ENCODE data around the gene CD160.
"Not testable (repeated sequence)": the region's sequence is repeated elsewhere in the genome, so short reads cannot be mapped to it uniquely, and the experiment has no call there.

Gene CD160

DNA sequence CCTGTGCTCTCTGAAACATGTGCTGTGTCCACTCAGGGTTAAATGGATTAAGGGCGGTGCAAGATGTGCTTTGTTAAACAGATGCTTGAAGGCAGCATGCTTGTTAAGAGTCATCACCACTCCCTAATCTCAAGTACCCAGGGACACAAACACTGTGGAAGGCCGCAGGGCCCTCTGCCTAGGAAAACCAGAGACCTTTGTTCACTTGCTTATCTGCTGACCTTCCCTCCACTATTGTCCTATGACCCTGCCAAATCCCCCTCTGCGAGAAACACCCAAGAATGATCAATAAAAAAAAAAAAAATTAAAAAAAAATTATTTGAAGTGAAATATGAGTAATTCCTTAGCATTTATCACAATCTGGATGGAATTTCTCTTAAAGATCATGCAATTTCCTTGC, 45.8 kb downstream of the CD160 start:
- H3K9me3 ChIP-seq (ENCODE audit: control insufficient read depth, insufficient read depth, low read depth, low read length); H3K4me3 ChIP-seq (ENCODE audit: low read depth, low read length); H3K27ac ChIP-seq (ENCODE audit: extremely low read depth, low read depth, low read length); POLR2A ChIA-PET; H3K4me1 ChIP-seq (ENCODE audit: control insufficient read depth, insufficient read depth, low read length): not testable (repeated sequence)
- peak; percentile 61 for TF ChIP-seq KLF1 (tag by site-specific recombination; IDR thresholded peaks at IDR 0.05)
- CTCF ChIA-PET = interaction anchor here (0.7 kb wide), 1 partner anchor 45 kb away, joined by 3 read pairs; no protein-coding TSS in a partner anchor
- peaks cover 0 to 16% of the 10 kb centered on the region in 2 experiments; a peak in 2 of 3 replicates for H3K36me3 ChIP-seq (ENCODE audit: control insufficient read depth in 2 of 2, insufficient read depth in 1 of 2, low read length in 2 of 2)

DNA sequence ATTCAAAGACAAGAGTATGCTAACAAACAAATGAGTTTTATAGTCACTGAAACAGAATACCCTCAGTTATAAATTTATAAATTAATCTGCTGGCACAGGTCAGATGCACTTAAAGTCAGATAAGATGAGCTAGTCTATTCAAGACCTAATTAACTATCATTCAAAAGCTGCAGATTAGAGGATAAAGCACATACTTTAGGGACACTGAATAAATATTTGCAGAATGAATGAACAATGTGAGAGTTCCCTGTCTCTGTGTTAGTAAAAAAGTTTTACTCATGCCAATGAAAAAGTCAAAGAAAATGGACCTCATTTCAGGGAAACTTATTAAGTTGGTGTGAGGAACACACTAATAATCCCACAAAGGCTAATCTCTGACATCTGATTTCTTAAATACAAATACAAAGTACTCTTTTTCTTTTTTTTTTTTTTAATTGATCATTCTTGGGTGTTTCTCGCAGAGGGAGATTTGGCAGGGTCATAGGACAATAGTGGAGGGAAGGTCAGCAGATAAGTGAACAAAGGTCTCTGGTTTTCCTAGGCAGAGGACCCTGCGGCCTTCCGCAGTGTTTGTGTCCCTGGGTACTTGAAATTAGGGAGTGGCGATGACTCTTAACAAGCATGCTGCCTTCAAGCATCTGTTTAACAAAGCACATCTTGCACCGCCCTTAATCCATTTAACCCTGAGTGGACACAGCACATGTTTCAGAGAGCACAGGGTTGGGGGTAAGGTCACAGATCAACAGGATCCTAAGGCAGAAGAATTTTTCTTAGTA, 46.5 kb downstream of the CD160 start:
- H3K9me3 ChIP-seq (ENCODE audit: control insufficient read depth, insufficient read depth, low read depth, low read length); H3K4me1 ChIP-seq (ENCODE audit: control insufficient read depth, insufficient read depth, low read length); H3K4me3 ChIP-seq (ENCODE audit: low read depth, low read length); H3K27ac ChIP-seq (ENCODE audit: extremely low read depth, low read depth, low read length); POLR2A ChIA-PET: not testable (repeated sequence)
- CTCF ChIA-PET = interaction anchor here (0.7 kb wide), 1 partner anchor 45 kb away, joined by 3 read pairs; no protein-coding TSS in a partner anchor
- H3K36me3 ChIP-seq (ENCODE audit: control insufficient read depth in 2 of 2, insufficient read depth in 1 of 2, low read length in 2 of 2) = peaks cover 0 to 16% of the 10 kb centered on the region in 2 experiments; a peak in 2 of 3 replicates
- TF ChIP-seq KLF1 (tag by site-specific recombination; IDR thresholded peaks at IDR 0.05) = peak; percentile 19; the same call in 1 of the 2 replicates

DNA sequence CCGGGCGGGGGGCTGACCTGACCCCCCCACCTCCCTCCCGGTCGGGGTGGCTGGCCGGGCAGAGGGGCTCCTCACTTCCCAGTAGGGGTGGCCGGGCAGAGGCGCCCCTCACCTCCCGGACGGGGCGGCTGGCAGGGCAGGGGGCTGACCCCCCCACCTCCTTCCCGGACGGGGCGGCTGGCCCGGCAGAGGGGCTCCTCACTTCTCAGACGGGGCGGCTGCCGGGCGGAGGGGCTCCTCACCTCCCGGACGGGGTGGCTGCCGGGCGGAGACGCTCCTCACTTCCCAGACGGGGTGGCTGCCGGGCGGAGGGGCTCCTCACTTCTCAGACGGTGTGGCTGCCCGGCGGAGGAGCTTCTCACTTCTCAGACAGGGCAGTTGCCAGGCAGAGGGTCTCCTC, 47.6 kb downstream of the CD160 start:
- H3K27ac ChIP-seq (ENCODE audit: extremely low read depth, low read depth, low read length); POLR2A ChIA-PET; H3K9me3 ChIP-seq (ENCODE audit: control insufficient read depth, insufficient read depth, low read depth, low read length); CTCF ChIA-PET; H3K4me3 ChIP-seq (ENCODE audit: low read depth, low read length); H3K4me1 ChIP-seq (ENCODE audit: control insufficient read depth, insufficient read depth, low read length): not testable (repeated sequence)
- peaks cover 0 to 20% of the 10 kb centered on the region in 2 experiments; a peak in 2 of 3 replicates for H3K36me3 ChIP-seq (ENCODE audit: control insufficient read depth in 2 of 2, insufficient read depth in 1 of 2, low read length in 2 of 2)

DNA sequence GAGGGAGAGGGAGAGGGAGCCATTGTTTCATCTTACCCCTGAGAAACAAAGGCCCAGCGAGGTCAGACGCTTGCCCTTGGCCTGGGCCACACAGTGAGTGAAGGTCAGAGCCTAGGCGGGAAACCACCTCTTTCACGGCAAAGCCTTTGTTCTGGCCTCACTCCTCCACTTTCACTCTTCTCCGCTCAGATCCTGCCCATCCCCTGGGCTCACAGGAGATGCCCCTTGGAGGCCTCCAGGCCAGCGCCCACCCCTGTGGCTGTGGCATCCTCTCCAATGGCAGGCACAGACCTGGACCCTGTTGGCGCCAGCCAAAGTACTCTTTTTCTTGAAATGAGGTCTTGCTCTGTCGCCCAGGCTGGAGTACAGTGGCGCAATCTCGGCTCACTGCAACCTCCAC, 48.7 kb downstream of the CD160 start:
- peaks cover 0 to 12% of the 10 kb centered on the region in 2 experiments; a peak in 2 of 3 replicates for H3K36me3 ChIP-seq (ENCODE audit: control insufficient read depth in 2 of 2, insufficient read depth in 1 of 2, low read length in 2 of 2)
- POLR2A ChIA-PET, CTCF ChIA-PET: not testable (repeated sequence)

DNA sequence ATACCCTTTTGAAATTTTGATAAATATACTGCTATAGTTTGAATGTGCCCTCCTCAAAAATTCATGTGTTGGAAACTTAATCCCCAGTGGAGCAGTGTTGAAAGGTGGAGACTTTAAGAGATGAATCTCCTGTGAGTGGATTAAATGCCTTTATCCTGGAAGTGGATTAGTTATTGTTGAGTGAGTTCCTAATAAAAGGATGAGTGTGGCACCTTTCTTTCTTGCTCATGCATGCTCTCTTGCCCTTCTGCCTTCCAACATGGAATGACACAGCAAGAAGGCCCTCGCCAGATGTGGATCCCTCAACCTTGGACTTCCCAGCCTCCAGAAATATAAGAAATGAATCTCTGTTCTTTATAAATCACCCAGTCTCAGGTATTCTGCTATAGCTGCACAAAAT, 51.8 kb downstream of the CD160 start:
- ChIA-PET POLR2A (no interaction called here), CTCF (interaction anchor here (0.7 to 1.0 kb wide), 2 partner anchors 24 to 50 kb away, joined by 3 to 4 read pairs; no protein-coding TSS in a partner anchor)
- Histone ChIP-seq H3K4me1 (ENCODE audit: control insufficient read depth, insufficient read depth, low read length) (no peaks in the 10 kb centered on the region), H3K27ac (ENCODE audit: extremely low read depth, low read depth, low read length) (no peak overlapping the region), H3K4me3 (ENCODE audit: low read depth, low read length) (no peak overlapping the region), H3K9me3 (ENCODE audit: control insufficient read depth, insufficient read depth, low read depth, low read length) (no peaks in the 10 kb centered on the region), H3K36me3 (ENCODE audit: control insufficient read depth in 2 of 2, insufficient read depth in 1 of 2, low read length in 2 of 2) (peaks cover 0 to 15% of the 10 kb centered on the region in 2 experiments; a peak in 2 of 3 replicates)
- TF ChIP-seq ZNF830 (tag by site-specific recombination; IDR thresholded peaks at IDR 0.05; ENCODE audit: low read depth) (no peak), ZEB2 (tag by site-specific recombination; IDR thresholded peaks at IDR 0.05) (no peak), HOXA7 (CRISPR knock-in tag; IDR thresholded peaks at IDR 0.05; ENCODE audit: borderline replicate concordance) (no peak), ZNF629 (tag by site-specific recombination; IDR thresholded peaks at IDR 0.05) (no peak), KLF8 (tag by site-specific recombination; IDR thresholded peaks at IDR 0.05) (no peak), ZFHX2 (tag by site-specific recombination; conservative IDR thresholded peaks at IDR 0.05) (no peak), SP3 (tag by site-specific recombination; IDR thresholded peaks at IDR 0.05) (no peak), ZSCAN23 (tag by site-specific recombination; IDR thresholded peaks at IDR 0.05) (no peak), ZNF121 (tag by site-specific recombination; IDR thresholded peaks at IDR 0.05) (no peak), GLI2 (tag by site-specific recombination; IDR thresholded peaks at IDR 0.05; ENCODE audit: borderline replicate concordance, low read depth) (no peak), ZNF114 (tag by site-specific recombination; IDR thresholded peaks at IDR 0.05) (no peak), ZNF354C (tag by site-specific recombination; IDR thresholded peaks at IDR 0.05; ENCODE audit: borderline replicate concordance, low read depth) (no peak)
- TF ChIP-seq, protein P1, sequence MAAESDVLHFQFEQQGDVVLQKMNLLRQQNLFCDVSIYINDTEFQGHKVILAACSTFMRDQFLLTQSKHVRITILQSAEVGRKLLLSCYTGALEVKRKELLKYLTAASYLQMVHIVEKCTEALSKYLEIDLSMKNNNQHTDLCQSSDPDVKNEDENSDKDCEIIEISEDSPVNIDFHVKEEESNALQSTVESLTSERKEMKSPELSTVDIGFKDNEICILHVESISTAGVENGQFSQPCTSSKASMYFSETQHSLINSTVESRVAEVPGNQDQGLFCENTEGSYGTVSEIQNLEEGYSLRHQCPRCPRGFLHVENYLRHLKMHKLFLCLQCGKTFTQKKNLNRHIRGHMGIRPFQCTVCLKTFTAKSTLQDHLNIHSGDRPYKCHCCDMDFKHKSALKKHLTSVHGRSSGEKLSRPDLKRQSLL (tag by site-specific recombination; IDR thresholded peaks at IDR 0.05) = no peak
- TF ChIP-seq, protein P2, sequence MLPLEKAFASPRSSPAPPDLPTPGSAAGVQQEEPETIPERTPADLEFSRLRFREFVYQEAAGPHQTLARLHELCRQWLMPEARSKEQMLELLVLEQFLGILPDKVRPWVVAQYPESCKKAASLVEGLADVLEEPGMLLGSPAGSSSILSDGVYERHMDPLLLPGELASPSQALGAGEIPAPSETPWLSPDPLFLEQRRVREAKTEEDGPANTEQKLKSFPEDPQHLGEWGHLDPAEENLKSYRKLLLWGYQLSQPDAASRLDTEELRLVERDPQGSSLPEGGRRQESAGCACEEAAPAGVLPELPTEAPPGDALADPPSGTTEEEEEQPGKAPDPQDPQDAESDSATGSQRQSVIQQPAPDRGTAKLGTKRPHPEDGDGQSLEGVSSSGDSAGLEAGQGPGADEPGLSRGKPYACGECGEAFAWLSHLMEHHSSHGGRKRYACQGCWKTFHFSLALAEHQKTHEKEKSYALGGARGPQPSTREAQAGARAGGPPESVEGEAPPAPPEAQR (tag by site-specific recombination; IDR thresholded peaks at IDR 0.05) = no peak

More for the DNA sequence above, 48.7 kb downstream of the CD160 start:
- not testable (repeated sequence) for H3K9me3 ChIP-seq (ENCODE audit: control insufficient read depth, insufficient read depth, low read depth, low read length); H3K27ac ChIP-seq (ENCODE audit: extremely low read depth, low read depth, low read length); H3K4me1 ChIP-seq (ENCODE audit: control insufficient read depth, insufficient read depth, low read length); H3K4me3 ChIP-seq (ENCODE audit: low read depth, low read length)
